Bronchial epithelial cell (primary cell): ENCODE data around the gene SPATA18. TPM values are rescaled to one million over a fixed set of nuclear protein-coding genes. Genes with fewer than 3 reads are reported as not detected.

Experiments used
- DNase-seq: peaks from one replicate; pipeline ENCODE4 v3.0.0-alpha.2; 2010; ENCODE audit warnings: low read depth
- FAIRE-seq: peaks from 2 replicates; lab custom pipeline; 2011; peaks lifted over from hg19 to GRCh38; lab: Jason Lieb, UNC
- H3K27me3 ChIP-seq: 2 replicates; pipeline ENCODE4 v1.5.1; 2011; ENCODE audit warnings: low read length; ENCODE audit not compliant: control insufficient read depth, insufficient read depth
- H3K36me3 ChIP-seq: 2 replicates; pipeline ENCODE4 v1.5.1; 2011; ENCODE audit warnings: low read length; ENCODE audit not compliant: control insufficient read depth, insufficient read depth
- H3K4me3 ChIP-seq: 2 replicates; pipeline ENCODE4 v1.5.1; 2011; ENCODE audit warnings: mild to moderate bottlenecking, low read depth, low read length, control low read depth
- total RNA-seq: library from RNA; depleted of rRNA; stranded (reverse); fragments of >200 nt; gene quantifications from 2 replicates; pipeline ENCODE4 v1.2.1, GENCODE V29; 2014
- TF ChIP-seq, protein P1 (sequence below): IDR thresholded peaks from 2 replicates; pipeline ENCODE4 v1.5.1; 2011; ENCODE audit warnings: mild to moderate bottlenecking, moderate library complexity, low read length, control low read depth, inconsistent platforms; ENCODE audit not compliant: insufficient read depth, severe bottlenecking

Gene SPATA18
- total RNA-seq, 1 donor from 2014 or later, result 11.8 TPM

DNA sequence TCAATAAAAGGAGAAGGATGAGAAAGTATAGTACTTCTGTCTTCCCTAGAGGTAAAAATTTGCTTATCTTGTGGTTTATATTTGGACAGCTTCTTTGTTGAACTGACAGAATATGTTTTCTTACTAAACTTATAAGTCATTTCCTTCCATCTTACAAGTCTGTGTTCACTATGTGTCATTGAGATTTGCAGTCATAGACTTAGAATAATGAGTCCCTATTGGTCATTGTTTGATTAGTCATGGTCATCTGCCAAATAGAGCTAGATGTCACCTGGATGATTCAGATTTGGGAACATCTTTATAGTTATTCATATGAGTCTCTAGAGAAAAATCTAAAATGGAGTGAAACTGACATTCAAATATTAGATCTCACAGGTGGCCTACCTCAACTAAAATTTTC lies 51.5 kb downstream of the SPATA18 start:
- TF ChIP-seq, protein P1, sequence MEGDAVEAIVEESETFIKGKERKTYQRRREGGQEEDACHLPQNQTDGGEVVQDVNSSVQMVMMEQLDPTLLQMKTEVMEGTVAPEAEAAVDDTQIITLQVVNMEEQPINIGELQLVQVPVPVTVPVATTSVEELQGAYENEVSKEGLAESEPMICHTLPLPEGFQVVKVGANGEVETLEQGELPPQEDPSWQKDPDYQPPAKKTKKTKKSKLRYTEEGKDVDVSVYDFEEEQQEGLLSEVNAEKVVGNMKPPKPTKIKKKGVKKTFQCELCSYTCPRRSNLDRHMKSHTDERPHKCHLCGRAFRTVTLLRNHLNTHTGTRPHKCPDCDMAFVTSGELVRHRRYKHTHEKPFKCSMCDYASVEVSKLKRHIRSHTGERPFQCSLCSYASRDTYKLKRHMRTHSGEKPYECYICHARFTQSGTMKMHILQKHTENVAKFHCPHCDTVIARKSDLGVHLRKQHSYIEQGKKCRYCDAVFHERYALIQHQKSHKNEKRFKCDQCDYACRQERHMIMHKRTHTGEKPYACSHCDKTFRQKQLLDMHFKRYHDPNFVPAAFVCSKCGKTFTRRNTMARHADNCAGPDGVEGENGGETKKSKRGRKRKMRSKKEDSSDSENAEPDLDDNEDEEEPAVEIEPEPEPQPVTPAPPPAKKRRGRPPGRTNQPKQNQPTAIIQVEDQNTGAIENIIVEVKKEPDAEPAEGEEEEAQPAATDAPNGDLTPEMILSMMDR, result no peak
- DNase-seq (peak; percentile 97), FAIRE-seq (no peak)
- no peaks in the 10 kb centered on the region for H3K27me3 ChIP-seq
- H3K36me3 ChIP-seq, result no peaks in the 10 kb centered on the region
- no peak overlapping the region for H3K4me3 ChIP-seq

DNA sequence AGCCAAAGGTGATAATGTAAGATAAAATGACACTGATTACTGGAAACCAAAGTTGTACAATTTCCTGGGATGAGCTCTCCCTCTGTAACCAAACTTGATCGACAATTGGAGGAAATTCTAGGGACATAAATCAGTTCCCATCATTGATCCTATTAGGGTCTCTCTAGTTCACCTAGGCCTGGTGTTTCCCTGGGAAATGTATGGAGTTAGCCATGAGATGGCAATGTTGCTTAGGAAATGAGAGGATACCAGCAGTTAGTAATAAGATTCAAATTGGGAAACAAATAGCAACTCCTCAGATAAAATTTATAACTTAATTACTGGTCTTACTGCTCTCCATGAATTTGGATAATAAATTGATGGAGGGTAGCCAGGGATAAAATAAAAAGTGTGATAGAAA lies 52.2 kb downstream of the SPATA18 start:
- TF ChIP-seq, protein P1, result no peak
- H3K4me3 ChIP-seq, result no peak overlapping the region
- DNase-seq (peak; percentile 48), FAIRE-seq (no peak)
- H3K36me3 ChIP-seq, result no peaks in the 10 kb centered on the region
- no peaks in the 10 kb centered on the region for H3K27me3 ChIP-seq

DNA sequence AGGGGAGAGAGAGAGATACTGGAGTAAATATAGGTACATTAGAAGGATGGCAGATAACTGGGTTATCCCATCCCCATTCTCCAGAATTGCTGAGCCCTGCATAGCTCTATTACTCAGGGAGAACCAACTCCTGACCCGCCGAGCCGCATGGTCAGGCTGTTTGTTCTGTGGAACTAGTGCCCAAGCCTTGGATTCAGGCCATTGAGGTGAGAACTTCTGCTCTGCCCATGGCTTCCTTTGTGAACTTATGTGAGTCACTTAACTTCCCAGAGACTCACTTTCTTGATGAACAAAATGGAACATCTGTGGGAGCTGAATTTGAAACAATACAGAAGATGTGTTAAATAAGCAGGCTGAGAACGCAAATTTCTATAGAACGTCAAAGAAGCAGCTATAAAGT lies 54.2 kb downstream of the SPATA18 start:
- Histone ChIP-seq H3K36me3 (no peaks in the 10 kb centered on the region), H3K4me3 (no peak overlapping the region), H3K27me3 (no peaks in the 10 kb centered on the region)
- DNase-seq, result no peak
- TF ChIP-seq, protein P1, result no peak
- FAIRE-seq, result no peak

DNA sequence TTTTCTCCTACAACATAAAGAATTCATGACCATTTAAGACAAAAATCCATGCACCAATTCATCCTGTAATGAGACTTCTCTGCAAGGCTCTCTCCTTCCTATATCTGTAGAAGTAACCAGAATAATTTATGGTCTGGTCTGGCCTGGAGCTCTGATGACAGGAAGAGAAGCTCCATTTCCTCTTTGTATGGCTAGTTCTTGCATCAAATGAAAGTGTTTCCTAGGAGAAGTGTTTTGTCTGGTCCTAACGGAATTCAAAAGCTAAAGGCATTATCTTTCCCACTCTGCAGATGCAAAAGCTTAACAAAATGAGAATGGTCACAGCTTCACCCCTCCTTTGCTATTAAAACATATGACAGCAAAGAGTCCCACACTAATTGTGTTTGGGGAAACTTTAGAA lies 55.1 kb downstream of the SPATA18 start:
- Histone ChIP-seq H3K36me3 (no peaks in the 10 kb centered on the region), H3K27me3 (no peaks in the 10 kb centered on the region), H3K4me3 (no peak overlapping the region)
- no peak for FAIRE-seq
- no peak for DNase-seq
- TF ChIP-seq, protein P1, result no peak

DNA sequence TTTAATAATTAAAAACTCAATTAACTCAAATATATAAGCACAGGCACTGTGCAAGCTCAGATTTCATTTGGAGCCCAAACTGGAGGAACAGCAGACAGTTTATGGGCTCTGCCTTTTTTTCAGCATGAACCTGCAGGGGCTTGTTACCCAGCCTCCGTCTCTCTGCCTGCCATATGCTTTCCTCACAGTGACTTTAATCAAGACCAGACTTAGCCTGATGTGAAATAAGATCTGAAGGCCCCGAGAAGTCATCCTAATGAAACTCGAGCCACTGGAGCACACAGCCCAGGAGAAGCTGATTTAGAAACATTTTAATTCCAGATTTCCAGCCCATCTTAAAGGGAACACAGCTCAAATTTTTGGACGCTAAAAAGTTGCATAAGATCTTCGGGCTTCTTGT lies 55.6 kb downstream of the SPATA18 start:
- H3K27me3 ChIP-seq, result no peaks in the 10 kb centered on the region
- no peak overlapping the region for H3K4me3 ChIP-seq
- TF ChIP-seq, protein P1, result no peak
- H3K36me3 ChIP-seq, result no peaks in the 10 kb centered on the region
- FAIRE-seq (no peak), DNase-seq (peak; percentile 50)

DNA sequence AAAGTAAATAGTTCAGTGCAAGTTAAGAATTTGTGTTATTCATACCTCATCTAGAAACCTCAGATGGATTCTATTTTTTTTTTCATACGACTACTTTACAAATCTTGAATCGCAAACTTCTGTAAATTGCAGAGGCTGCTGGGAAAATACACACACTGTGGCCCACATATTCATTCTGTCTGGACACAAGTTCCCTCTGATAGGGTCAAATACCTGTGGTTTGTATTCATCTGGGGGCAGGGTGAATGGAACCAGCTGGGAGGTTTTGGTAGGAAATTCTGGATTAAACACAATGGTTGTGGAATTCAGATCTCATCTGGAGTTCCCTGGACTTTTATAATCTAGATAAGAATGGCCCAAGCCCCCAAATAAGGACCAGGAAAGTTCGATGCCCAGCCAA lies 56.2 kb downstream of the SPATA18 start:
- Histone ChIP-seq H3K27me3 (no peaks in the 10 kb centered on the region), H3K36me3 (no peaks in the 10 kb centered on the region), H3K4me3 (no peak overlapping the region)
- TF ChIP-seq, protein P1, result no peak
- no peak for DNase-seq
- FAIRE-seq, result no peak
